Measurements from ENCODE around the gene DDC.
"Not testable (repeated sequence)": the region's sequence is repeated elsewhere in the genome, so short reads cannot be mapped to it uniquely, and the experiment has no call there.

The DDC gene

DNA sequence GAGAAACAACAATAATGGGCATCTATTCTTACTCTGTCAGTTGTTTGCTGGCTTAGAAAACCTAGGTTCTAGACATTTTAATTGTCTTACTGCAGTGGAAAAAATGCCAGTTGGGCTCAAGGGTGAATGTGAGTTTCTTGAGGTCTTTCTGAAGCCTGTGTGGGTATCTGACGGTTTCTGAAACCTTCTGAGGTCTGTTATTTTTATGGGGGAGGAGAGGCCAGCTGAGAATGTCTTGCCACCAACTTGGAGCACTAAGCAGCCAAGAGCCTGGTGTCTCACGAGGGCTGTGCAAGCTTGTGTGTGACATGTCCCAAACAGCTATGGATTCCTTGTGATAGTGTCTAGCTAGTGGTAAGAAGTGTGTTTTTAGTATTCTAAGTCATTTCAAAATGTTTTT is 24.2 kb upstream of the DDC start:
- DNase-seq: no peak

DNA sequence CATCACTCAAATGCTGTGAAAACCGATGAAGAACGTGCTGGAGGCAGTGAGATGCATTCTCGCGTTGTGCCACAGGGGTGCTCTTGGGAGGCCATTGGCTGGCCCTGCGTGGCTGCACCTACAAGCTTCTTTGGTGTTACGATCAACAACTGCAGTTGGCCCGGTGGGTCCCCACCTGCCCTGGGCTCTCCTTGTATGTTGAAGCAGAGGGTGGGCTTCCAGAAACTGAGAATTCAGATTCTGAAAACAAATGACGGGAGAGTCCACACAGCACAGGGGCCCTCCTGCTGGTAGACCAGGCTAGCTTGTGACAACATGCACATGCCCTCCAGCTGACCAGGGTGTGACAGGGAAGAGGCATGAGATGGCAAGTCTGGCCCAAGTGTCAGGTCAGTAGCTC is 23.7 kb upstream of the DDC start:
- no peak for DNase-seq

DNA sequence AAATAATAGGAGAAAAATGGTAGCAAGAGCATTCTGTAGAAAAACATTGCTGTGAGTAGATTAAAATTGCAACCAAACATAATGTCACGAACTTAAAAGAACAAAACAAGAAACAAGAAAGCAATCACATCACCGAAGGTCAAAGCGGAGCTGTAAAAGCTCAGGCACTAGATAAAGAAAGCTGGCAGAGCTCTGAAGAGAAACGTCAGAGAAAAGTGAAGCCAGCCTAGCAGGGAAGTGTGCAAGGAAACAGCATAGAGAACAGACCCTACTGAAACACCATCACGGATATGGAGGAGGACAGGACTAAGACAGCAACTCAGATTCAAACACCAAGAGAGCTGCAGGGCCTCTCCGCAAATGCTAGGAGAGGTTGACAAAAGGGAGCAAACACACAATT is 22.5 kb upstream of the DDC start:
- no peak for DNase-seq

DNA sequence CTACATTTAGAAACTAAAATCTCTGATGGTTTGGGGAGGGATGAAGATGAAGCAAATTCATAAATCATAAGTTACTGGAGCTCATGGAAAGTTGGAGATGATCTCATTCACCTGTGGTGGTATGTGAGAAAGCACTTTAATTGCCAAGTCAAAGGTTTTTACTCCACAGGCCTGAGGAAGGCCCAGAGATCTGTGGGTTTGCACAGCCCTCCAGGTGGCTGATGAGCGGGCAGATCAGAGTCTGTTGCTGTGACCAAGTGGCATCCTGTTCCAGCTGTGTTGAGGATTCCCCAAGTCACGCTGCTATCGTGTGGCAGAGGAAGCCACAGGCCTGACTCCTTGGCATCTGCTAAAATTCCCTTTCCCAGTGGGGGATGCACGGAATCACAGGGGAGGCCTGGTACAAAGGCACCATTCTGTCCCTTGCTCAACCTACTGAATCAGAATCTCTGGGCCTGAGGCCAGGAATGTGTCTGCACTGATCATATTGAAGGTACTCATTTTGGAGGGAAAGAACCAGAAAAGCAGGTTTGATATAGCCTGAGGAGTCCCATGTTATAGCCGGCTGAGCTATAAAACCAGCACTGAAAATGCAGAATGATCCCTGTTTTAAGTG is 19.7 kb upstream of the DDC start:
- DNase-seq: no peak

DNA sequence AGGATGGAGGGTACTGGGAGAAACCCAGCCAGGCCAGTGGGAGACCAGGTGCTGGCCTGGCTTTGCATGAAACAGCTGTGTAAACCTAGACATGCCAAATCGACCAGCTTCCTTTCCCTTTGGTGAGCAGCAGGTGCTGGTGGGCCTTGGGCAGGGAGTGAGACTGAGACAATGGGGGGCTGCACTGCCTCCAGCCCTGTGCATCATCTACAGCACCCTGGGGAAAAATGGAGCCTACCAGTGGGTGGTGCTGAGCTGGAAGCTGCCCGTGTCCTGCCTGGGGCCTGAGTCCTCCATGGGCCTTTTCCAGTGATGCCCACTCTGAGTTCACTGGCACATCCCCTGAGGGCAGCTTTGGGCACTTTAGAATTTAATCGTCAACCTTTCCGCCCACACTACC is 19.2 kb upstream of the DDC start:
- no peak for DNase-seq

DNA sequence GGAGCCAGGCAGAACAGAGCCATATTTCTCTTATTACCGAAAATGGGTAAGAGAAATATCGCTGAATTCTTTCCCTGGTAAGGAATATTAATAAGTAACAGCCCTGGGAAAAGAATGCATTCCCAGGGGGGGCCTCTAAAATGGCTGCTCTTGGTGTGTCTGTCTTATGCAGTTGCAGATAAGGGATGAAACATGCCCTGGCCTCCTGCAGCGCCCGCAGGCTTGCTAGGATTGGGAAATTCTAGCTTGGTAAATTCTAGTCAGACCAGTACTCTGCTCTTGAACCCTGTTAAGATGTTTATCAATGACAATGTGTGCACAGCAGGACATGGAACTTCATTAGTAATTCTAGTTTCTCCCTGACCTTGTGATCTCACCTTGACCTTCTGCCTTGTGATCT is 18.1 kb upstream of the DDC start:
- not testable (repeated sequence) for DNase-seq

DNA sequence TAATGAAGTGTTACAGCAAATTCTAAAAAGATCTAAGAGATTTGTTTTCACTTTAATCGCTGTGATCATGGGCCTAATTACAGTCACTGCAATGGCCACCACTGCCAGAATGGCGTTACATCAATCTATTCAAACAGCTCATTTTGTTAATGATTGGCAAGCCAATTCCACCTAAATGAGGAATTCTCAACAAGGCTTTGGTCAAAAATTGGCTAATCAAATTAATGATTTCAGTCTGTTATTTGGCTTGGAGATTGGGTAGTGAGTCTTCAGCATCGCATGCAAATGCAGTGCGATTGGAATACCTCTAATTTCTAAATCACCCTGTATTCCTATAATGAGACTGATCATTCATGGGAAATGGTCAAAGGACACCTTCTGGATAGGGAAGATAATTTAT is 17.1 kb upstream of the DDC start:
- DNase-seq: not testable (repeated sequence)

DNA sequence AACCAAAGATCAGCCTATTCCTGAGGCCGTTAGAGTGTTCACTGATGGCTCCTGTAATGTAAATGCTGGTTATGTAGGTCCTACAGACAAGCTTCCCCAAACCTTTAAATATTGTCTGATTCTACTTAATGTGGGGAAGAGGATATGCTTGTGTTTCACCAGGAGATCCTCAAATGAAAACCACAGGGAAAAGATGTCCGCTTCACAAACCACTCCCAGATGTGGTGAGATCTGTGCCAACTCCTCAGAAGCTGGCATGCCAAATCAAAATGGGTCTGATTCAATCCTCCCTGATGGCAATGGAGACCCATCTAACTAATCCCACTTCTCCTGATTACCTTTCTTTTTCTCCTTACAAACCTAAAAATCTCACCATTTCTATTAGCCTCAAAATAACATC is 15.5 kb upstream of the DDC start:
- DNase-seq: not testable (repeated sequence)

DNA sequence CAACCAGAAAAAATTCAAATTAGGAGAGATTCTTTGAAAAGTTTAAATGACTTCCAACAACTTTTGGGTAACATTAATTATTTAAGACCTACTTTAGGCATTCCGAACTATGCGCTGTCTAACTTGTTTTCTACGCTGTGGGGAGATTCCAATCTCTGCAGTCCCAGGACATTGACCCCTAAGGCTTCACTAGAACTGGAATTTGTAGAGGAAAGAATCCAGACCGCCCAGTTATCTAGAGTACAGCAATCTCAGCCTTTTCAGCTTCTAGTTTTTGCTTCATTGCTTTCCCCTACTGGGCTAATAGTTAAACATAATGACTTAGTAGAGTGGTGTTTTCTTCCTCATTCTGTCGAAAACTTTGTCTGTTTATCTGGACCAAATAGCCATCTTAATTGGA is 14.9 kb upstream of the DDC start:
- DNase-seq: no peak

DNA sequence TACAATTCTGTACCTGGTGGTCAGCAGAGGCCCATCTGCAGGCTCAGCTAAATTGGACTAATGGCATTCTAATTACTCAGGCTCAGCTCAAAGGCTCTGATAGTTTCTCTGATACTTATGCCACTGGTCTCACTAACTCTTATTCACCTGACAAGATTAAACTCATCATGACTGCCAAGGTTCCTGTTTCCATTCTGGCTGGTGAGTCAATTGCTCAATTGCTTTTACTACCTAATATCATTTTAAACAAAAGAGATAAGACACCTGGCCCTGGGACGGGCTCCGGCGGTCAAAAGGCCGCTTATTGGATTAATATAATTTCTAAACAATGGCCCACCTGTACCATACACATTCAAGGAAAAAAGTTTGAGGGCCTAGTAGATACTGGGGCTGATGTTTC is 12.9 kb upstream of the DDC start:
- DNase-seq: not testable (repeated sequence)

DNA sequence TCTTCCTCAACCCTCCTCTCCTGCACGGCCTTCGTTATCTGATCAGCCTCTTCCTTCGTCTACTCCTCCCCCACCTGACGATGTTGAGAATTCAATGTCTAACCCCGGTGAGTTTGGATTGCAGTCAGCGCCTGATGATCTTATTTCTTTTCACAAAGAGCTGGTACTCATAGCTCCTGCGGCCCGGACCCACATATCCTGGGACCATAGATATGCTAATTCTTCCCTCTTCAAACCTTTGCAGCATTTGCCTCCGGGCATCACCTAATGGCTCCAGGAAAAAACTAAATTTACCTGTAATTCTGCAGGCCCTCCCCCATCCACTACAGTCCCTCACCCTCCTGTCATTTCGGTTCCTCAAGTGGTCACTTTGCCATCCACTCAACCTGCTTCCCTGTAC is 12.4 kb upstream of the DDC start:
- no peak for DNase-seq

DNA sequence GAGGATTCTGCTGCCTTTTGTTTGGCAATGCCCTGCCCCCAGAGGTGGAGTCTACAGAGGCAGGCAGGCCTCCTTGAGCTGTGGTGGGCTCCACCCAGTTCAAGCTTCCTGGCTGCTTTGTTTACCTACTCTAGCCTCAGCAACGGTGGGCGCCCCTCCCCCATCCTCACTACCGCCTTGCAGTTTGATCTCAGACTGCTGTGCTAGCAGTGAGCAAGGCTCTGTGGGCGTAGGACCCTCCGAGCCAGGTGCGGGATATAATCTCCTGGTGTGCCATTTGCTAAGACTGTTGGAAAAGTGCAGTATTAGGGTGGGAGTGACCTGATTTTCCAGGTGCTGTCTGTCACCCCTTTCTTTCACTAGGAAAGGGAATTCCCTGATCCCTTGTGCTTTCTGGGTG is 11.2 kb upstream of the DDC start:
- DNase-seq: not testable (repeated sequence)

DNA sequence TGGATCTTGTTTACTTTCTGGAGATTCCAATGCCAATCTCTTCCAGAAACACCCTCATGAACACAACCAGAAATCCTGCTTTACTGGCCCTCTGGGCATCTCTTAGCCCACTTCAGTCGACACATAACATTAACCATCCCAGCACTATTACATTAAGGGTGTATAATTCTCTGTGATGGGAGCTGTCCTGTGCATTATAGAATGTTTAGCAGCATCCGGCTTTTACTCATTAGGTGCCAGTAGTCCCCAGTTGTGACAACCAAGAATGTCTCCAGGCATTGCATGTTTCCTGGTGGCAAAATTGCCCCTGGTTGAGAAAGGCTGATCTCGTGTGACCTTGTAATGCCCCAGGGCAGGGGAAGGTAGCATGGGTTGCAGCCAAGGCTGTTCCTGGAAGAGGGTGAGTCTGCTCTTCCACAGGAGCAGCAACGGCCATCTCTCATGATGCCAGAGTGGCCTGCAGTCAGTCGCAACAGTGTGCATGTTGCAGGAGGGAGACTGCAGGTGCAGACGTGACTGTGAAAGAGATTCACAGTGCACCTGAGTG is 2.6 kb upstream of the DDC start:
- no peak for DNase-seq

DNA sequence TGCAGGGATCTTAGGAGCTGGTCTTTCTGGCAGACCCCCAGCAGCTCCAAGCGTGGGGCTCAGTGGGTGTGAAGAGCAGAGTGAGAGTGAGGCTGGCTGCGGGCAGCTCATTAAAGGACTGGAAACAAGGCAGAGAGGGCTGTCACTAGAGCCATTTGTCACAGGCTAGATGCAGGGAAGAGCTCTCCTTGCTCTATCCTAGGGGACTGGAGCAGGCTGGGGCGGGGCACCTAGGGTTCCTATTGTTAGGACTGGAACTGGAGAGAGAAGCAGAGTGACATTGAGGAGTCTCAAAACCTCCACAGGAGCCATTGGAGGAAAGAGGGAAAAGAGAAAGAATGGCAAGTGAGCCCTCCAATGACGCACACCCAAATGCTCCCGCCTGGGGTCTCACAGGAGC is 772 bp upstream of the DDC start:
- no peak for DNase-seq

DNA sequence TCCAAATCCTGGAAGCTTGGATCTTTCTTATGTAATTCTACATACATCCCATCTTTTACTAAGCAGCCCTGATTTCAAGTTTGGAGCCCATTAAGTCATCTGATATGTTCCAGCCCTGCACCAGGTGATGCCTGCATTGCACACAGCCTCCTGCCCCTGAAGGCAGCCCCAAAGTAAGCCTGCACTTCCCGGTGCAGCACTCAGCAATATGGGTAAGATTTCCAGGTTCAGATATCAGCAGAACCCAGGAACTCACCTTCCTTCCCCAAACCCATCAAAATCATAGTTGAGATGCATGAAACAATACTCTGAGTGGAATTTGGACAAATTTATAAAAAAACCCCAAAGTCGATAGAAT is 333 bp upstream of the DDC start:
- DNase-seq: no peak

DNA sequence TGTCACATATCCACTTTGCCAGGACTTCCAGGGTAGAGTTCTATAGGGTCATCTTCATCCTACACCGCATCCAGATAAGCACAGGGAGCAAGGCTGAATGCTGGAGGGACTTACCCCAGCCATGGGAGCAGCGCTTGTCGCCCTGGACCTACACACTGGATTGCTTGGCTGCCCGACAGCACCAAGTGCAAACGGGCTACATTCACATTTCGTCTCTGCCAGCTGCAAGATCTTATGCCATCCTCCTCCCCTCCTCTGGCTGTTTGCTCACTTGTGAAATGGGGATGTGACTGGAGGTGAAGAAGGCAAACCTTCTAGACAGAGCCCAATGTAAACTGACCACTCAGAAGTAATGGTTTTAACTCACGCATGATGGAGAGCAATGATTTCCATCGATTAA is 1.0 kb downstream of the DDC start:
- DNase-seq: no peak

DNA sequence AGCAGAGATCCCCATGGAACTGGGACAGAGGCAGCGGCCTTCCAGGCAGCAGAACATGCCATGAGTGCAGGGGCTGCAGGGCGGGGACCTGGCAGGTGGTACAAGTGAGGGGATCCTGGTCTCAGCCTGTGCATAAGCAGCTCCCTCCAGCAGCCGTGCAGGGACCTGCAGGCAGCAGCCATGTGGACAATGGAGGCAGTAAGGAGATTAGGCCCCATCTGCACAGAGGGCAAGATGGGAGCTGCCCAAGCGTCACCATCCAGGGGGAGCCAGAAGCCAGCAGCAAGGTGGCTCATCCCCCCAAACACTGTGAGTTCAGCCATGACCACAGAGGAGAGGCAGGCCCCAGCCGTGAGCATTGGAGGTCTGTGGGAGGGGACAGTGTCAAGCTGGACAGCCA is 3.1 kb downstream of the DDC start:
- DNase-seq: no peak

DNA sequence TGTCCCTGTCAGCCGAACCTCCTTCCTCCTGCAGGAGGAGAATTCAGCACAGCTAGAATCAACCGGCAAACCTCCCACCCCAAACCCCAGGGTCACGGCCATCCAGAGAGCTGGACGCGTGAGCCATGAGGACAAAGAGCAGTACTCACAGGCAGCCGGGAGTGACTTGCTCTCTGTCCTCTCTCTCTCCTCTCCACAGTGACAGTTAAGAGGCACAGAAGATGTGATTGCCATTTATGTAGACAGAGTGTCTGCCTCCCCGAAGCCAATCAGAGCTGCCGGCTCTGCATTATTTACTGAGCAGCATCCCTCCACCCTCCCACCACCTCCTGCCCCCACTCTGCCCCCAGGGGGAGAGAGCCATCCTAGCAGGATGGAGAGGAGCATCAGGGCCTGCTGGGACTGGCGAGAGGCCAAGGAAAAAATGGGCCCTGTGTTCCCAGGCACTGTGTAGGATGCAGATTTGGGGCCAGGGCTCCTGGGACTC is 4.3 kb downstream of the DDC start:
- DNase-seq: no peak

DNA sequence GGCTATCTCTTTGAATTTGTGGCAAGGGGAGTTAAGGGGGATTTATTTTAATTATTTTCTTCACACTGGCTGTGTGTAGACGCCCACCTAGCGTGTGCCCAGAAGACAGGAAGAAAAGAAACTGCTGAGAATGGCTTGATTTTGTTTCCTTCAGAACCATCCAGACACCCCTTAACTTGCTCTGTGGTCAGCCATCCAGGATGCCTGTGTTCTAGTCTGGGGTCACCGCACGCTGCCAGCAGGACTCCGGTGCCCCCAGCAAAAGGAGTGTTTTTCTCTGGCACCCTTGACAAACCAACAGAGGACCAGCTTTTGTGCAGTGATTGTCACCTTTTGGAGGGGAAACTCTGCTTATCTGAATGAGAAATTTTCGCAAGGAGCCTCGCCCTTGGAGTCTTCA is 5.3 kb downstream of the DDC start:
- DNase-seq: no peak

DNA sequence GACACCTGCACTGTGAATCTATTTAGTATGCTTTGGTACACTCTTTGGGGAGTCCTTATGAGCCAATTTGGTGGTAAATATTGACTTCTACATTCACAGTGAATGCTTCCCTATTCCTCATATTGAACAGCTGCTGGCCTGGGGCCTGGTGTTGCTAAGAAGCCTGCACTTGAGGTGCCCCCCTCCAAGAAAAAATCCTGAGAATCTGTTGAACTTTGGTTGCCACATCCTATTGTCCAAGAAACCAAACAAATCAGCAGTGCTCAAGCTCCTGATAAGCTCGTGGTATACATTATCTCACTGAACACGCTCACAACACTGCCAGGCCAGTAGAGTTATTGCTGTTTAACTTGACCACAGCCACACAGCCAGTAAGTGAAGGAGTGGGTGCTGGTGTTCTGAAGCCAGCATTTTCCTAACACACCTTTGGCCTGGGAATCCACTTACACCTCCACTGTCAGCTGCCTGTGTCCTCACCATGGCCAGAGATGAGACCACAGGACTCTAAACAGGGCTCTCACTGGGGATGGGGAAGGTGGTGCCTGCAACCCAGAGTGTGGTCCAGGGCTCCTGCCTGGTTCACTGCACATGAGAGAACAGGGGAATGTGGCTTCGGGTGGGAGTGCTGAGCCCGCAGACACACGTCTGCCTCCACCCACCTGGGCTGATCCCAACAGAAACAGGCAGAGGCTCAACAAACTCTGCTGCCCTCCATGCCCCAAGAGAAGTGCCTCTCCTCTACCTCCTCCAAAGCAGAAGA is 6.7 kb downstream of the DDC start:
- no peak for DNase-seq

DNA sequence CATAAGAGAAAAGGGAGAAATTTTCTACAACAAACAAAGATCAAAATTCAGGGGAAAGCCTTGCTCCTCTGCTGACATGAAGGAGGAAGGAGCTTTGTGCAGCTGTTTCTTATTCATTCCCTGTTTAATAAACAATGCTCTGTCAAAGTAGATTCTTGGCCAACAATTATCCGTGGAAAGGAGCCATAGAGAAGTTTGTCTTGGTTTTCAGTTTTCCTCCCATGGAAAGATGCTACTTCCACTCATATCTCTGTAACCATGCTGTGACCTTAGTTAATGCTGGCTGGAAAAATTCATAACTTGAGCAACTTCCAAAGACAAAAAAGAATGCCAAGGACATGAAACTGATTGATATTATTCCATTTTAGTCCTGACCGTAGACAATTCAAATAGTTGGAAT is 8.1 kb downstream of the DDC start:
- no peak for DNase-seq

DNA sequence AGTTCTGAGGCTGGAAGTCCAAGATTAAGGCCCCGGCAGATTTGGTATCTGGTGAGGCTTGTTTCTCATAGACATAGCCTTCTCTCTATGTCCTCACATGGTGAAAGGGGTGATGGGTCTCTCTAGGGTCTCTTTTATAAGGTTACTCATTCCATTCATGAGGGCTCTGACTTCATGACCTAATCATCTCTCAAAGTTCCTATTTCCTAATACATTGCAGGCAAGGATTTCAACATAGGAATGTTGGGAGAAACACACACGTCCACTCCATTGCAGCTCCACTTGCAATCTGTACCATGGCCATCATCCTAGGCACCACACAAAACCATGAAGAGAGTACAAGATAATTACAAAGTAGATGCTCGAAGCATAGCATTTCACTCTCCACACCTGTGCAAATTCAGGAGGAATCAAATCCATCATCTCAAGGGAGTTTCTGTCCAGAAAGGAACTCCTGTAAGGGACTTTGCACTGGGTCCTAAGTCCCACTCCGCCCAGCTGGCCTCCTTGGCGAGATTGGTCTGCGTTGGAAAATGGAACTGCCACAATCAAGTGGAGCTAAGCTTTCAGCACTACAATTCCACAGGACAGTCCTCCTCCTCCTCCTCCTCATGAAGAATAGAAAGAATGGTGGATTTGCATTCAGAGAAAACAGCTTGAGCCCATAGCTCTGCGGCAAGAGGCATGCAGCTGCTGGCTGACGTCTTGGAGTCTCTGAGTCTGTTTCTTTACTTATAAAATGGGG is 8.8 kb downstream of the DDC start:
- no peak for DNase-seq

DNA sequence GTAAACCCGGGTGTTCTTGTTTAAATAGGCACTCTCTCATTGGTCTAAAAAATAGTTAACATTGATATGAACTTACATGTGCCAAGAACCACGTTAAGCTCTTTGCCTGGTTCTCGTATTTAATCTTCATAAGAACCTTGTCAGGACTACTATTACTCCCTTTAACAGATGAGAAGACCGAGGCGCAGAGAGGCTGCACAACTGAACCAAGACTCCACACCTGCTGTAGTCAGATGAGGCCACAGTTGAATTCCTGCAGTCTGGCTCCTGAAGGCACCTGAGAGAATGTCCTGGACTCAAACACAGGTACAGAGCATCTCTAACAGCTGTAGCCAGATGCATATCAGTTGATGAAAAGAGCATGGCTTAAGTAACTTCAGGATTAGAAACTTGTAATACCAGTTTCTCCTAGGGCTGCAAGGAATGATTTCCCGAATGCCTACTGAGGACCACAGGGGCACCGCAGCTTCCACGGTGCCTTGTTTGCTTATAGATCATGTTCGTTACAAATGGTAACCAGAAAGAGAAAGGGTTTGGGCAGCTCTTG is 9.5 kb downstream of the DDC start:
- no peak for DNase-seq
